ENCODE results near the gene KCNJ12.

GRCh38 chr17:21362331-21362931 is 13.7 kb upstream of the KCNJ12 start:
- TF ChIP-seq, protein P1, sequence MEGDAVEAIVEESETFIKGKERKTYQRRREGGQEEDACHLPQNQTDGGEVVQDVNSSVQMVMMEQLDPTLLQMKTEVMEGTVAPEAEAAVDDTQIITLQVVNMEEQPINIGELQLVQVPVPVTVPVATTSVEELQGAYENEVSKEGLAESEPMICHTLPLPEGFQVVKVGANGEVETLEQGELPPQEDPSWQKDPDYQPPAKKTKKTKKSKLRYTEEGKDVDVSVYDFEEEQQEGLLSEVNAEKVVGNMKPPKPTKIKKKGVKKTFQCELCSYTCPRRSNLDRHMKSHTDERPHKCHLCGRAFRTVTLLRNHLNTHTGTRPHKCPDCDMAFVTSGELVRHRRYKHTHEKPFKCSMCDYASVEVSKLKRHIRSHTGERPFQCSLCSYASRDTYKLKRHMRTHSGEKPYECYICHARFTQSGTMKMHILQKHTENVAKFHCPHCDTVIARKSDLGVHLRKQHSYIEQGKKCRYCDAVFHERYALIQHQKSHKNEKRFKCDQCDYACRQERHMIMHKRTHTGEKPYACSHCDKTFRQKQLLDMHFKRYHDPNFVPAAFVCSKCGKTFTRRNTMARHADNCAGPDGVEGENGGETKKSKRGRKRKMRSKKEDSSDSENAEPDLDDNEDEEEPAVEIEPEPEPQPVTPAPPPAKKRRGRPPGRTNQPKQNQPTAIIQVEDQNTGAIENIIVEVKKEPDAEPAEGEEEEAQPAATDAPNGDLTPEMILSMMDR (IDR thresholded peaks at IDR 0.05): no peak
- TF ChIP-seq ZFX (IDR thresholded peaks at IDR 0.05; ENCODE audit: borderline replicate concordance): no peak

Measured in 22Rv1 (cell line).